Spleen (tissue), 11 donors: Measurements from ENCODE around the gene RACGAP1. TPM values are rescaled to one million over a fixed set of nuclear protein-coding genes. Genes with fewer than 3 reads are reported as not detected.

ENCODE experiments used
- DNase-seq: peaks from one replicate; pipeline ENCODE4 v3.0.0-alpha.2; 2020
- H3K27ac ChIP-seq, 8 donors: fragments of 200-600 bp; sonication (generic) in 7 of 8; 1 replicate in 4 of 8; 2 replicates in 4 of 8; pipeline versions ENCODE4 v1.5.0 to v1.8.0; 2016 to 2021; ENCODE audit warnings: inconsistent platforms in 4 of 8, mild to moderate bottlenecking in 4 of 8, moderate library complexity in 1 of 8
- H3K27me3 ChIP-seq, 7 donors: fragments of 200-600 bp; sonication (generic) in 6 of 7; replicated peaks in 1 of 7; 1 replicate in 4 of 7; 2 replicates in 3 of 7; pipeline versions ENCODE4 v1.5.0 to v1.8.0; 2016 to 2021; ENCODE audit warnings: inconsistent platforms in 3 of 7, mild to moderate bottlenecking in 1 of 7
- H3K36me3 ChIP-seq, 6 donors: fragments of 200-600 bp; sonication (generic) in 5 of 6; 1 replicate in 4 of 6; 2 replicates in 2 of 6; pipeline versions ENCODE4 v1.5.0 to v1.8.0; 2016 to 2021; ENCODE audit warnings: inconsistent platforms in 2 of 6
- H3K4me1 ChIP-seq, 6 donors: fragments of 200-600 bp; sonication (generic) in 5 of 6; 1 replicate in 3 of 6; 2 replicates in 3 of 6; pipeline versions ENCODE4 v1.5.0 to v1.8.0; 2016 to 2021; ENCODE audit warnings: inconsistent platforms in 3 of 6
- H3K4me3 ChIP-seq, 8 donors: fragments of 200-600 bp; sonication (generic) in 7 of 8; 1 replicate in 4 of 8; 2 replicates in 4 of 8; pipeline versions ENCODE4 v1.5.0 to v1.8.0; 2016 to 2021; ENCODE audit warnings: inconsistent platforms in 4 of 8, mild to moderate bottlenecking in 4 of 8, moderate library complexity in 2 of 8
- H3K9me3 ChIP-seq, 8 donors: fragments of 200-600 bp; sonication (generic) in 7 of 8; 1 replicate in 4 of 8; 2 replicates in 4 of 8; pipeline versions ENCODE4 v1.5.0 to v1.8.0; 2016 to 2021; ENCODE audit warnings: inconsistent platforms in 4 of 8
- POLR2A ChIP-seq, 3 donors: fragments of 450-650 bp; IDR thresholded peaks; one replicate each; pipeline ENCODE4 v1.5.1; 2017; ENCODE audit warnings: antibody characterized with exemption in 3 of 3, mild to moderate bottlenecking in 1 of 3
- POLR2AphosphoS5 ChIP-seq, 3 donors: sonication (generic); formaldehyde crosslinking; IDR thresholded peaks; one replicate each; pipeline ENCODE4 v1.5.1; 2017; ENCODE audit warnings: antibody characterized with exemption in 3 of 3
- WGBS, 5 donors: extraction: QIAGEN DNeasy Blood & Tissue Kit in 3 of 5; methylation state at CpG; one replicate each; pipeline versions ENCODE4 v1.1.5 to v1.1.7; 2013 to 2018; 5-methylcytosine and 5-hydroxymethylcytosine counted together
- intact Hi-C: fragments of 100-400 bp; cut with DNase I; formaldehyde crosslinking; loops from one replicate; pipeline ENCODE4 v1.15.0; 2023; ENCODE audit warnings: low total_unique reads
- polyA plus RNA-seq, 3 donors: library from polyadenylated mRNA; stranded (reverse); fragments of 200-250 nt; gene quantifications; one replicate each; pipeline ENCODE4 v1.2.1, GENCODE V29; 2013
- total RNA-seq, 7 donors: library from RNA; depleted of rRNA in 3 of 7; stranded (reverse); fragments of >200 nt in 3 of 7; fragmentation: NEBNext Ultra II Directional in 4 of 7; extraction: Animal tissue kit (Norgen Biotek cat#: 25700) in 4 of 7; gene quantifications; one replicate each; pipeline versions ENCODE4 v1.1.0 to v1.2.1, GENCODE V29; 2016 to 2021
- TF ChIP-seq, protein P1 (sequence below), 11 experiments: fragments of 200-600 bp in 7 of 11; fragments of 450-650 bp in 4 of 11; sonication (generic) in 4 of 11; IDR thresholded peaks in 8 of 11; conservative IDR thresholded peaks in 3 of 11; 1 replicate in 7 of 11; 2 replicates in 4 of 11; pipeline versions ENCODE4 v1.4.0 to v1.8.0; 2016 to 2021; ENCODE audit warnings: antibody characterized with exemption in 11 of 11, inconsistent platforms in 4 of 11, mild to moderate bottlenecking in 1 of 11
- donor health status: healthy with polysubstance abuse.
- donor health status: DM: no; HTN: no; CAD: no; lungs with moderate emphysema.
- donor health status: DM: no; HTN: no; CAD: no.
- donor health status: Bipolar disorder and iron deficiency.
- donor health status: healthy.
- donor health status: DM: no; HTN: no; CAD: no.
- donor health status: DM: yes; HTN: yes; CAD: no.

Gene RACGAP1
- total and polyA plus RNA-seq, 10 donors, result 3.4 to 21.1 (median 9.4) TPM

DNA sequence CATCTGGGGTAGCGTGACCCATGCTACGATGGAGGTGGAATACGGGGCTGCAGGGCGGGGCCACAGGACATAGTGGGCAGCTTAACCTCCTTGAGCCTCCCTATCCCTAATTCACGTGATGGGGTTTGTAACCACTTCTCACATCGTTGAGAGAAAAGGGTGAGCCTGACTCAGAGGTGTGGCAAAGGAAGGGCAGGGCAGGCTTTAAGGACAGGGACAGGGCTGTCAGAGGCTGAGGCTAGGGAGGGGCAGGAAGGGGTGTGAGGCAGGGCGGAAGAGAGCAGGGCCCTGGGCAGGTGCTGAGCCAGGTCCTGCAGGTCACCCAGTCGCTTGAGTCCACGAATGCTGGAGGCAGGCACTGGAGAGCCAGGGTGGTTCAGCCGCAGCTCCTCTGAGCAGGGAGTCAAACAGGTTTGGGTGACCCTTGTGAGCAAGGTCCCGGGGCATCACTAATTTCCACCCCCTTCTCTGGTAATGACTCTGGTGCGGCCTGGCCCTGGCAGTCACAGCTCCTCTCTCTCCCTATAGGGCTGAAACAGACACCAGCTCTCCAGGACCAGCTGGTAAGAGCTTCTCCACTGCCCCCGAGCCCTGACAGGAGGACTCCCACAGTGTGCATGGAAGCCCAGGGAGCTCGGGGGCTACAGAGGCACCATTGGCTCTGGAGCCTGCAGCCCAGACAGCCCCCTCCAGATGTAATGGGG, 82.2 kb downstream of the RACGAP1 start:
- no peak overlapping the region for H3K4me3 ChIP-seq
- peak; percentile 55 for DNase-seq
- no peak overlapping the region for H3K27ac ChIP-seq
- H3K9me3 ChIP-seq, result no peaks in the 10 kb centered on the region
- no peaks in the 10 kb centered on the region for H3K36me3 ChIP-seq
- no peak for TF ChIP-seq POLR2AphosphoS5 (IDR thresholded peaks at IDR 0.05)
- TF ChIP-seq, protein P1, sequence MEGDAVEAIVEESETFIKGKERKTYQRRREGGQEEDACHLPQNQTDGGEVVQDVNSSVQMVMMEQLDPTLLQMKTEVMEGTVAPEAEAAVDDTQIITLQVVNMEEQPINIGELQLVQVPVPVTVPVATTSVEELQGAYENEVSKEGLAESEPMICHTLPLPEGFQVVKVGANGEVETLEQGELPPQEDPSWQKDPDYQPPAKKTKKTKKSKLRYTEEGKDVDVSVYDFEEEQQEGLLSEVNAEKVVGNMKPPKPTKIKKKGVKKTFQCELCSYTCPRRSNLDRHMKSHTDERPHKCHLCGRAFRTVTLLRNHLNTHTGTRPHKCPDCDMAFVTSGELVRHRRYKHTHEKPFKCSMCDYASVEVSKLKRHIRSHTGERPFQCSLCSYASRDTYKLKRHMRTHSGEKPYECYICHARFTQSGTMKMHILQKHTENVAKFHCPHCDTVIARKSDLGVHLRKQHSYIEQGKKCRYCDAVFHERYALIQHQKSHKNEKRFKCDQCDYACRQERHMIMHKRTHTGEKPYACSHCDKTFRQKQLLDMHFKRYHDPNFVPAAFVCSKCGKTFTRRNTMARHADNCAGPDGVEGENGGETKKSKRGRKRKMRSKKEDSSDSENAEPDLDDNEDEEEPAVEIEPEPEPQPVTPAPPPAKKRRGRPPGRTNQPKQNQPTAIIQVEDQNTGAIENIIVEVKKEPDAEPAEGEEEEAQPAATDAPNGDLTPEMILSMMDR (IDR thresholded peaks at IDR 0.05 in 8 of 11, conservative IDR thresholded peaks at IDR 0.05 in 3 of 11), result no peak
- no peak for TF ChIP-seq POLR2A (IDR thresholded peaks at IDR 0.05)
- intact Hi-C loops, result no loop called here
- WGBS, 5 donors, result 58 to 80% (median 75%) methylated on average over 13 to 14 of the region's 14 CpGs
- H3K4me1 ChIP-seq, result peaks cover 5 to 33% (median 15%) of the 10 kb centered on the region in 6 donors
- H3K27me3 ChIP-seq, result peaks cover 0 to 2% (median 0%) of the 10 kb centered on the region in 7 donors

DNA sequence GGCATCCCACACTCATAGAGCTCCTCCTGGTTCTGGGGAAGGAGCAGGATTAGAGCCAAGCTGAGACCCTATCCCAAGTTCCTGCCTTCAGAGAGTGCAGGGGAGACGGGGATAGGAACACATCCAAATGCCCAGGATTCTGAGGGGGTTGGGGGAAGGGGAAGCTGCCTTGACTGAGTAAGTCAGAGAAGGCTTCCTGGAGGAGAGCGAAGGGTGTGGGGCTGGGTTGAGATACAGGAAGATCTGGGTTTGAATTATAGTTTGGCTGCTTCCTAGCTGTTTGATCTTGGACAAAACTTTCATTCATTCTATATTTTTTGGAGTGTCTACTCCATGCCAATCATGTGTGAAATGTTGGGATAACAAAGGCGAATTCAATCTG, 82.8 kb downstream of the RACGAP1 start:
- Histone ChIP-seq H3K4me3 (no peak overlapping the region), H3K9me3 (no peaks in the 10 kb centered on the region), H3K27me3 (peaks cover 0 to 2% (median 0%) of the 10 kb centered on the region in 7 donors), H3K36me3 (no peaks in the 10 kb centered on the region), H3K27ac (no peak overlapping the region), H3K4me1 (peaks cover 5 to 33% (median 15%) of the 10 kb centered on the region in 6 donors)
- 90 to 95% (median 92%) methylated on average over 3 of the region's 3 CpGs for WGBS, 5 donors
- TF ChIP-seq POLR2A (IDR thresholded peaks at IDR 0.05), result no peak
- TF ChIP-seq POLR2AphosphoS5 (IDR thresholded peaks at IDR 0.05), result no peak
- TF ChIP-seq, protein P1 (IDR thresholded peaks at IDR 0.05 in 8 of 11, conservative IDR thresholded peaks at IDR 0.05 in 3 of 11), result no peak
- no peak for DNase-seq
- intact Hi-C loops, result no loop called here

DNA sequence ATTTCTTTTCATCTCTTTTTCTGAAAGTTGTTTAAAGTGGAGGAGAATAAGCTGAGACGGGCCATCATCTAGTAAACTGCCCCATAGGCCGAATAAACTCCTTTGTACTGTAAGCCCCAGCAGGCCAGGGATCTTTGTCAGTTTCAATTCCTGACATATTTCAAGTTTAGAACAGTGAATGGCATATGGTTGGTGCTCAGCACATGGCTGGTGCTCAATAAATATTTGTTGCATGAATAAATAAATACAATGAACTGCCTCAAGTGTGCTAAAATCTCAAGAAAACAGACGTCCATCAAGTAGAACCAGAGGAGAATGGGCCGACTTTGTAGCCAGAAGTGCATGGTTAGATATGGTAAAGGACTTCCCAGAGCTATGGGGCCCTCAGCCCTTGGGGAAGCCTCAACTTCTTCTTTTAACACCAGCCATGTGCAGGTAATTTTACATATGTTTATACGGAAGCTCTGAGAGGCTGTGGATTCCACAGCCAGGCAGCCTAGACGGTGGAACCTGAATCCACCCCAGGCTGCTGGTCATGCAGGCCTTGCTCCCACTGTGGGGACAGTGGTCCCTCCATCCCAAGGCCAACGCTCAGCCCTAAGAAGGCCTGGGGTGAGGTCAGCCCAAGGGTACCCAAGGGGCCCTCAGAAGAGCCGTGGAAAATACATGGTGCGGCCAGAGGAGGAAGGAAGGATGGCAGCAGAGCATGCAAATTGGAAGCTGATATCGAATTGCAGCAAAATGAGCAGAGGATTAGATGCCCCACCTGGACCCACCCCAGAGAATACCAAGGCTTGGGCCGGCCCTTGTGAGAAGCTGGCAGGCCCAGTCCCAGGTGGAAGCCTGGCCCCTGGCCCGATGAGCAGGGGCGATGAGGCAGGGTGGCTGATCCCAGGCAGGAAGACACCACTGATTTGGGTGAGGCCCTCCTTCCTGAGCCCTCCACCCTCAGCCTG, 83.5 kb downstream of the RACGAP1 start:
- 79 to 89% (median 82%) methylated on average over 13 of the region's 13 CpGs for WGBS, 5 donors
- H3K4me1 ChIP-seq, result peaks cover 5 to 33% (median 15%) of the 10 kb centered on the region in 6 donors
- peak; percentile 60 for DNase-seq
- H3K9me3 ChIP-seq, result no peaks in the 10 kb centered on the region
- H3K36me3 ChIP-seq, result no peaks in the 10 kb centered on the region
- TF ChIP-seq POLR2A (IDR thresholded peaks at IDR 0.05) (no peak), POLR2AphosphoS5 (IDR thresholded peaks at IDR 0.05) (no peak)
- TF ChIP-seq, protein P1 (IDR thresholded peaks at IDR 0.05 in 8 of 11, conservative IDR thresholded peaks at IDR 0.05 in 3 of 11), result no peak
- peaks cover 0 to 2% (median 0%) of the 10 kb centered on the region in 7 donors for H3K27me3 ChIP-seq
- no peak overlapping the region for H3K27ac ChIP-seq
- H3K4me3 ChIP-seq, result no peak overlapping the region
- intact Hi-C loops, result no loop called here

DNA sequence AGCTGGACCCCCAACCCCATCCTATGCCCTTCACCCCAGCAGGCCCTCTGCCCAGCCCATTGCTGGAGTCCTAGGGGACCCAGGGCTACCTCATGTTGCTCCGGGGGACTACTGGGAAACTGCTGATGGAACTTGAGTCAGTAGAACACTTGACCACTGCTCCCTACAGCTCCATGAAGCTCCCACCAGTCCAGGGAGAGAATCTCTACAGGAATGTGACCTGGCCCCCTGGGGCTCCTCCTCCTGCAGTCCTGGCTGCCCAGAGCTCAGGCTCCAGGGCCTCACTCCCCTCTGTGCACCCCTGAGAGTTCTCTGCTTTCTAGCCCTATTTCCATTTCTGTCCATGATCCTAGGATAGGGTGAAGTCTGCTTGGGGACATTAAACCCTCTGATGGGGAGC, 85.6 kb downstream of the RACGAP1 start:
- Histone ChIP-seq H3K4me3 (no peak overlapping the region), H3K4me1 (peaks cover 0 to 19% (median 4%) of the 10 kb centered on the region in 6 donors), H3K36me3 (no peaks in the 10 kb centered on the region), H3K27me3 (peaks cover 0 to 2% (median 0%) of the 10 kb centered on the region in 7 donors), H3K9me3 (no peaks in the 10 kb centered on the region), H3K27ac (no peak overlapping the region)
- DNase-seq, result peak; percentile 21
- intact Hi-C loops, result no loop called here
- 89 to 100% (median 100%) methylated on average over 1 of the region's 1 CpG for WGBS, 5 donors
- TF ChIP-seq, protein P1 (IDR thresholded peaks at IDR 0.05 in 8 of 11, conservative IDR thresholded peaks at IDR 0.05 in 3 of 11), result no peak
- TF ChIP-seq POLR2A (IDR thresholded peaks at IDR 0.05) (no peak), POLR2AphosphoS5 (IDR thresholded peaks at IDR 0.05) (no peak)
